Measurements from ENCODE around the gene GPR157. TPM values are rescaled to one million over a fixed set of nuclear protein-coding genes. Genes with fewer than 3 reads are reported as not detected.

GPR157 gene
- total RNA-seq, 2 donors from 2014 or later, result 5.4 to 7.0 TPM

DNA sequence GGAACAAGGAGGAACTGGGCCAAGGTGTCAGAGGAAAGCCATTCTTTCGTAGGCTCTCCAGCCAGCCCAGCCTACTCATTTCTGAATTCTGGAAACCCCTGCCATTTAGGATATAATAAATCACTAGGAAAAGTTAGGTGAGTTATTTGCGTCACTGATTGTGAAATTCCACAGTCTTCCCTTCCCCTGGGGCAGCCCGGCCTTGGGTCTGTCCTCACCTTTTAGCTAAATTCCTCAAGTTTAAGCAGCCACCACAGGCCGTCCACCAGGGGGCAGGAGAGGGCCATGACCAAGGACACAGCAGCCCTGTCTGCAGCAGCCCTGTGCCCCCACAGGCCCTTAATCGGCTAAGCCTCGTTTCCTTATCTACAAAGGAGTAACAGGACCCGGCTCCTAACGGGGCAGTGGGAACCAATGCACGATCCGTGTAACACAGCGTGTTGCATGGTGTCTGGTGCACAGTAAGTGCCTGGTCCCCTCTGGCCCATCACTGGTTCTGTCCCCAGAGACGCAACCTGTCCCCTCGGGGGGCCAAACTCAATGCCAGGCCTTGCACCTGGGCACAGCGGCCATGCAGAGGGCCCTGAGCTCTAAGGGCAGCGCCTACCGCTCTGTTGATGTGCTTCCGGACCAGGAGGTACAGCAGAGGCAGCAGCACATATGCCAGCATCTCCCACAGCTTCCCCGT is 18.1 kb downstream of the GPR157 start:
- TF ChIP-seq, protein P1, sequence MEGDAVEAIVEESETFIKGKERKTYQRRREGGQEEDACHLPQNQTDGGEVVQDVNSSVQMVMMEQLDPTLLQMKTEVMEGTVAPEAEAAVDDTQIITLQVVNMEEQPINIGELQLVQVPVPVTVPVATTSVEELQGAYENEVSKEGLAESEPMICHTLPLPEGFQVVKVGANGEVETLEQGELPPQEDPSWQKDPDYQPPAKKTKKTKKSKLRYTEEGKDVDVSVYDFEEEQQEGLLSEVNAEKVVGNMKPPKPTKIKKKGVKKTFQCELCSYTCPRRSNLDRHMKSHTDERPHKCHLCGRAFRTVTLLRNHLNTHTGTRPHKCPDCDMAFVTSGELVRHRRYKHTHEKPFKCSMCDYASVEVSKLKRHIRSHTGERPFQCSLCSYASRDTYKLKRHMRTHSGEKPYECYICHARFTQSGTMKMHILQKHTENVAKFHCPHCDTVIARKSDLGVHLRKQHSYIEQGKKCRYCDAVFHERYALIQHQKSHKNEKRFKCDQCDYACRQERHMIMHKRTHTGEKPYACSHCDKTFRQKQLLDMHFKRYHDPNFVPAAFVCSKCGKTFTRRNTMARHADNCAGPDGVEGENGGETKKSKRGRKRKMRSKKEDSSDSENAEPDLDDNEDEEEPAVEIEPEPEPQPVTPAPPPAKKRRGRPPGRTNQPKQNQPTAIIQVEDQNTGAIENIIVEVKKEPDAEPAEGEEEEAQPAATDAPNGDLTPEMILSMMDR (IDR thresholded peaks at IDR 0.05), result peak; percentile 95
- Histone ChIP-seq H3K27me3 (replicated peaks; ENCODE audit: insufficient read depth) (no peaks in the 10 kb centered on the region), H3K4me1 (ENCODE audit: control insufficient read depth in 1 of 2, low read depth in 2 of 2) (no peaks in the 10 kb centered on the region), H3K36me3 (peaks cover 11% of the 10 kb centered on the region), H3K9me3 (no peaks in the 10 kb centered on the region), H3K4me3 (no peak overlapping the region), H3K27ac (no peak overlapping the region)
- DNase-seq (ENCODE audit: low spot score) (peak; percentile 61), ATAC-seq (ENCODE audit: insufficient number of reproducible peaks, low FRiP score, low read depth) (peak; percentile 63)

DNA sequence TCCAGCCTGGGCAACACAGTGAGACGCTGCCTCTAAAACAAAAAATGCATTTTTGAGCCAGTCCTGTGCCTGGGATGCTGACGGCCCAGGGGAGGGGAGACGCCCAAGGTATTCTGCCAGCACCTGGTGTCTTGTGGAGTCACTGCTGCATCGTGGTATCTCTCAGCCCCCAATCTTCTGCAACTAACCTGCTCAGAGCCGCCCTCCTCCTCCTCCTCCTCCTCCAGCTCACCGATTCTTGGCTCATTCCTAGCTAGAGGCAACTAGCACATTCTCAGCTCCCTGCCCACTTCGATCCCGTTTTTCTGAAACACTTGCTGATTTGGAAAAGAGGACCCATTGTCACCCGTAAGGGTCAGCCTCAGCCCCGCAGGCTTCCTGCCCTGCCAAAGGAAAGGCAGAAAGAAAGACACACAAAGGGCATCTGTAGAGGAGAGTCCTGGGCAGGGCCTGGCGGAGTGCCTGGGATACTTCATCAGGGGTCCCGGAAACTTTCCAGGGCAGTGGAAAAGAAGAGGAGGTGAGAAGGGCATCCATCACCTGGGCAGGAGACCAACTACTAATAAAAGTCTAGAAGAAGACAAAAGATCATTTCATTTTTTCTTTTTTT is 20.7 kb downstream of the GPR157 start:
- H3K9me3 ChIP-seq, result no peaks in the 10 kb centered on the region
- no peak overlapping the region for H3K4me3 ChIP-seq
- H3K36me3 ChIP-seq, result peaks cover 11% of the 10 kb centered on the region
- ATAC-seq (ENCODE audit: insufficient number of reproducible peaks, low FRiP score, low read depth) (no peak), DNase-seq (ENCODE audit: low spot score) (no peak)
- H3K27me3 ChIP-seq (replicated peaks; ENCODE audit: insufficient read depth), result no peaks in the 10 kb centered on the region
- no peak overlapping the region for H3K27ac ChIP-seq
- H3K4me1 ChIP-seq (ENCODE audit: control insufficient read depth in 1 of 2, low read depth in 2 of 2), result no peaks in the 10 kb centered on the region
- TF ChIP-seq, protein P1 (IDR thresholded peaks at IDR 0.05), result no peak

DNA sequence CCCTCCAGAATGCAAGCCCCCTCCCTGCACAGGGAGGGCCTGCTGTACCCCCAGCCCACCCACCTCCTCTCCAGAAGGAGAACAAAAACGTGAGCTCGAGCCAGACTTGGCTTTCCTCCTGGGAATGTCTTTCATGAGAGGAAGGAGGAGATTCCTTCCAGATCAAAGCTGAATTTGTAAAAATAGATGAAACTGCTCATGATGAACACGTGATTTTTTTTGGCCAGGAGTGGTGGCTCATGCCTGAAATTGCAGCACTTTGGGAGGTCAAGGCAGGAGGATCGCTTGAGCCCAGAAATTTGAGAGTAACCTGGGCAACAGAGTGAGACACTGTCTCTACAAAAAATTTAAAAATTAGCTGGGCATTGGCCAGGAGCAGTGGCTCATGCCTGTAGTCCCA is 21.8 kb downstream of the GPR157 start:
- no peaks in the 10 kb centered on the region for H3K9me3 ChIP-seq
- H3K27me3 ChIP-seq (replicated peaks; ENCODE audit: insufficient read depth), result no peaks in the 10 kb centered on the region
- no peak overlapping the region for H3K4me3 ChIP-seq
- TF ChIP-seq, protein P1 (IDR thresholded peaks at IDR 0.05), result no peak
- peaks cover 11% of the 10 kb centered on the region for H3K36me3 ChIP-seq
- DNase-seq (ENCODE audit: low spot score) (no peak), ATAC-seq (ENCODE audit: insufficient number of reproducible peaks, low FRiP score, low read depth) (no peak)
- no peak overlapping the region for H3K27ac ChIP-seq
- H3K4me1 ChIP-seq (ENCODE audit: control insufficient read depth in 1 of 2, low read depth in 2 of 2), result no peaks in the 10 kb centered on the region

DNA sequence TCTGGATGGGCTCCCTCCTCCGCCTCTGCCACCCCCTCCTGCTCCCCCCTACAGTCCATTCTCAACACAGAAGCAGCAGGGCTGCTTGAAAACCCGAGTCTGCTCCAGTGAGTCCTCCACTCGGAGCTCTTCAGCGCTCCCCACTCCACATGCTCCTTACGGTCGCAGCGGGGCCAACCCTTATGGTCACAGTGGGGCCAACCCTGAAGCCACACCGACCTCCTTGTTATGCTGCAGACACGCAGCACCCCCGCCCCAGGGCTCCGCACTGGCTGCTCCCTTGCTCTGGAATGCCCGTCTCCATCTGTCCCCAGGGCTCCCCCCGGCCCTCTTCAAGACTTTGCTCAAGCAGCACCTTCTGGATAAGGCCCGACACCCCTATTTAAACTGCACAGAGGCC is 22.6 kb downstream of the GPR157 start:
- no peaks in the 10 kb centered on the region for H3K9me3 ChIP-seq
- peaks cover 11% of the 10 kb centered on the region for H3K36me3 ChIP-seq
- DNase-seq (ENCODE audit: low spot score), result no peak
- H3K27ac ChIP-seq, result no peak overlapping the region
- no peak for ATAC-seq (ENCODE audit: insufficient number of reproducible peaks, low FRiP score, low read depth)
- TF ChIP-seq, protein P1 (IDR thresholded peaks at IDR 0.05), result no peak
- no peak overlapping the region for H3K4me3 ChIP-seq
- H3K27me3 ChIP-seq (replicated peaks; ENCODE audit: insufficient read depth), result no peaks in the 10 kb centered on the region
- H3K4me1 ChIP-seq (ENCODE audit: control insufficient read depth in 1 of 2, low read depth in 2 of 2), result no peaks in the 10 kb centered on the region

DNA sequence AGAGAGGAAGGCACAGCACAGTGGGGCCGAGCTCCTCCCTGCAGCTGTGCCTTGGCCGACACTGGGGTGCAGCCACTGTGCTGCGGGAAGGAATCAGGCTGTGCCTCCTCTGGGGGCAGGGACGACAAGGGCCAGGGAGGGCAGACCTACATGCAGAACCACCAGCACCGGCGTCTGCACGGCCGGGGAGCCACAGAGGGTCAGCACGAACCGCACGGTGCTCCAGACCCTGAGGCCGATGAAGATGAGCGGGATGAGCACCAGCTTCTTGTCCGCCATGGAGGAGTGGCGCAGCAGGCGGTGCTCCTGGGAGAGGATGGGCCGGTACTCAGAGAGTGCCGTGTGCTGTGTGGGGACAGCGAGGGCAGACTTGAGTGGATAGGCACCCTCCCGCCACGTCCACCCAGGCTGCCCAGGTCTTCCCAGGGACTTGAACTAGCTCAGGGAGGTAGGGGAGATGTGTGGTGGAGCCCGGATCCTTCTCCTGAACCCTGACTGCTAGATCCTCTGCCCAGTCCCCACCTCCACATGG is 23.5 kb downstream of the GPR157 start:
- Histone ChIP-seq H3K27me3 (replicated peaks; ENCODE audit: insufficient read depth) (no peaks in the 10 kb centered on the region), H3K36me3 (peaks cover 11% of the 10 kb centered on the region), H3K9me3 (no peaks in the 10 kb centered on the region), H3K27ac (no peak overlapping the region), H3K4me3 (no peak overlapping the region), H3K4me1 (ENCODE audit: control insufficient read depth in 1 of 2, low read depth in 2 of 2) (no peaks in the 10 kb centered on the region)
- TF ChIP-seq, protein P1 (IDR thresholded peaks at IDR 0.05), result no peak
- ATAC-seq (ENCODE audit: insufficient number of reproducible peaks, low FRiP score, low read depth) (no peak), DNase-seq (ENCODE audit: low spot score) (no peak)

All from thoracic aorta (tissue), 2 donors.